Measurements from ENCODE around the gene TIPARP. TPM values are rescaled to one million over a fixed set of nuclear protein-coding genes. Genes with fewer than 3 reads are reported as not detected.

Gene TIPARP
- total and polyA plus RNA-seq, 2 of the 13 experiments (the other 11 are each of a cell fraction or from before 2014, with no cell fraction given), result 7.3 to 19.7 TPM

GRCh38 chr3:156674046-156674910, at the start of gene TIPARP (continued):
- TF ChIP-seq ATF6 (CRISPR knock-in tag; conservative IDR thresholded peaks at IDR 0.05) (no peak), MED13 (CRISPR knock-in tag; IDR thresholded peaks at IDR 0.05) (0 out of 2 replicates have a peak, but pooled peaks have one; percentile 35), ZFY (CRISPR knock-in tag; IDR thresholded peaks at IDR 0.05) (peak; percentile 73), HNRNPL (IDR thresholded peaks at IDR 0.05; ENCODE audit: low read depth, low read length) (0 out of 2 replicates have a peak, but pooled peaks have one; percentile 47), KDM6A (CRISPR knock-in tag; IDR thresholded peaks at IDR 0.05; ENCODE audit: low read depth) (no peak), POLR2A (IDR thresholded peaks at IDR 0.05; ENCODE audit: insufficient read depth in 1 of 2, low read depth in 2 of 2, low read length in 2 of 2) (peak; percentile 98 to 99), ZBTB2 (CRISPR knock-in tag; IDR thresholded peaks at IDR 0.05; ENCODE audit: low read depth) (peak; percentile 83; the same call in 1 of the 2 replicates), MXD4 (CRISPR knock-in tag; IDR thresholded peaks at IDR 0.05) (peak; percentile 81), ZNF510 (CRISPR knock-in tag; IDR thresholded peaks at IDR 0.05; ENCODE audit: low read depth) (peak; percentile 97; the same call in 1 of the 2 replicates), PTBP1 (IDR thresholded peaks at IDR 0.05; ENCODE audit: low read depth, low read length, poor library complexity, severe bottlenecking) (no peak), FOXO1 (CRISPR knock-in tag; IDR thresholded peaks at IDR 0.05) (peak; percentile 68)
- TF ChIP-seq, protein P1, sequence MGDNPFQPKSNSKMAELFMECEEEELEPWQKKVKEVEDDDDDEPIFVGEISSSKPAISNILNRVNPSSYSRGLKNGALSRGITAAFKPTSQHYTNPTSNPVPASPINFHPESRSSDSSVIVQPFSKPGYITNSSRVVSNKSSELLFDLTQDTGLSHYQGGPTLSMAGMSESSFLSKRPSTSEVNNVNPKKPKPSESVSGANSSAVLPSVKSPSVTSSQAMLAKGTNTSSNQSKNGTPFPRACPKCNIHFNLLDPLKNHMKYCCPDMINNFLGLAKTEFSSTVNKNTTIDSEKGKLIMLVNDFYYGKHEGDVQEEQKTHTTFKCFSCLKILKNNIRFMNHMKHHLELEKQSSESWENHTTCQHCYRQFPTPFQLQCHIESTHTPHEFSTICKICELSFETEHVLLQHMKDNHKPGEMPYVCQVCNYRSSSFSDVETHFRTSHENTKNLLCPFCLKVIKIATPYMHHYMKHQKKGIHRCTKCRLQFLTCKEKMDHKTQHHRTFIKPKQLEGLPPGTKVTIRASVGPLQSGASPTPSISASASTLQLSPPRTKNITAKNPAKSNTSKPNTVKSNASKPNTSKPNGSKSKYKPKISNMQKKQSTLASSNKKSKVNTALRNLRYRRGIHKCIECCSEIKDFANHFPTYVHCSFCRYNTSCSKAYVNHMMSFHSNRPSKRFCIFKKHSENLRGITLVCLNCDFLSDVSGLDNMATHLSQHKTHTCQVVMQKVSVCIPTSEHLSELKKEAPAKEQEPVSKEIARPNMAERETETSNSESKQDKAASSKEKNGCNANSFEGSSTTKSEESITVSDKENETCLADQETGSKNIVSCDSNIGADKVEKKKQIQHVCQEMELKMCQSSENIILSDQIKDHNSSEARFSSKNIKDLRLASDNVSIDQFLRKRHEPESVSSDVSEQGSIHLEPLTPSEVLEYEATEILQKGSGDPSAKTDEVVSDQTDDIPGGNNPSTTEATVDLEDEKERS (CRISPR knock-in tag; IDR thresholded peaks at IDR 0.05), result peak; percentile 97
- TF ChIP-seq, protein P2, sequence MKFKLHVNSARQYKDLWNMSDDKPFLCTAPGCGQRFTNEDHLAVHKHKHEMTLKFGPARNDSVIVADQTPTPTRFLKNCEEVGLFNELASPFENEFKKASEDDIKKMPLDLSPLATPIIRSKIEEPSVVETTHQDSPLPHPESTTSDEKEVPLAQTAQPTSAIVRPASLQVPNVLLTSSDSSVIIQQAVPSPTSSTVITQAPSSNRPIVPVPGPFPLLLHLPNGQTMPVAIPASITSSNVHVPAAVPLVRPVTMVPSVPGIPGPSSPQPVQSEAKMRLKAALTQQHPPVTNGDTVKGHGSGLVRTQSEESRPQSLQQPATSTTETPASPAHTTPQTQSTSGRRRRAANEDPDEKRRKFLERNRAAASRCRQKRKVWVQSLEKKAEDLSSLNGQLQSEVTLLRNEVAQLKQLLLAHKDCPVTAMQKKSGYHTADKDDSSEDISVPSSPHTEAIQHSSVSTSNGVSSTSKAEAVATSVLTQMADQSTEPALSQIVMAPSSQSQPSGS (CRISPR knock-in tag; IDR thresholded peaks at IDR 0.05), result peak; percentile 68; the same call in 1 of the 2 replicates
- TF ChIP-seq, protein P3, sequence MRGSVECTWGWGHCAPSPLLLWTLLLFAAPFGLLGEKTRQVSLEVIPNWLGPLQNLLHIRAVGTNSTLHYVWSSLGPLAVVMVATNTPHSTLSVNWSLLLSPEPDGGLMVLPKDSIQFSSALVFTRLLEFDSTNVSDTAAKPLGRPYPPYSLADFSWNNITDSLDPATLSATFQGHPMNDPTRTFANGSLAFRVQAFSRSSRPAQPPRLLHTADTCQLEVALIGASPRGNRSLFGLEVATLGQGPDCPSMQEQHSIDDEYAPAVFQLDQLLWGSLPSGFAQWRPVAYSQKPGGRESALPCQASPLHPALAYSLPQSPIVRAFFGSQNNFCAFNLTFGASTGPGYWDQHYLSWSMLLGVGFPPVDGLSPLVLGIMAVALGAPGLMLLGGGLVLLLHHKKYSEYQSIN (CRISPR knock-in tag; IDR thresholded peaks at IDR 0.05; ENCODE audit: borderline replicate concordance), result no peak
- TF ChIP-seq, protein P4, sequence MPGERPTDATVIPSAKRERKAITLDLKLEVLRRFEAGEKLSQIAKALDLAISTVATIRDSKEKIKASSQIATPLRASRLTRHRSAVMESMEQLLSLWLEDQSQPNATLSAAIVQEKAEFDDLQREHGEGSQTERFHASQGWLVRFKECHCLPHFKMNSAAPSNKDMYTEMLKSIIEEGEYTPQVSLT (CRISPR knock-in tag; IDR thresholded peaks at IDR 0.05; ENCODE audit: borderline replicate concordance, low read depth), result 0 out of 2 replicates have a peak, but pooled peaks have one; percentile 65
